ENCODE measurements around the gene NKIRAS1. TPM values are rescaled to one million over a fixed set of nuclear protein-coding genes. Genes with fewer than 3 reads are reported as not detected.
A peak's percentile ranks its signal among the peaks of the same experiment; 100 is the strongest.

Gene NKIRAS1
- polyA plus RNA-seq, 3 donors, result 0.69 to 2.0 (median 1.9) TPM

GRCh38 chr3:23845326-23846216, 71.2 kb downstream of the NKIRAS1 start:
- H2AFZ ChIP-seq (ENCODE audit: insufficient read depth, low read depth, low read length, poor library complexity, severe bottlenecking), result no peak overlapping the region
- no peaks in the 10 kb centered on the region for H3K36me3 ChIP-seq (replicated peaks in 1 of 2; ENCODE audit: control insufficient read depth in 1 of 2, insufficient read depth in 2 of 2, low read length in 2 of 2)
- H3K27ac Mint-ChIP-seq, result peak overlapping the region in 2 of 7 donors; percentile 3 to 33
- no peak overlapping the region for H3K4me2 ChIP-seq (replicated peaks; ENCODE audit: extremely low read depth, low read length, poor library complexity, severe bottlenecking)
- no peak for TF ChIP-seq CTCF (IDR thresholded peaks at IDR 0.05)
- no peak overlapping the region for H3K27ac ChIP-seq (ENCODE audit: low read depth in 1 of 2, low read length in 2 of 2)
- no peaks in the 10 kb centered on the region for H3K9me3 ChIP-seq (replicated peaks in 1 of 2; ENCODE audit: control insufficient read depth in 1 of 2, insufficient read depth in 1 of 2, low read length in 2 of 2)
- H3K9me3 Mint-ChIP-seq, result peaks cover 0 to 3% (median 0%) of the 10 kb centered on the region in 7 donors
- no peak for DNase-seq
- H3K4me3 ChIP-seq (replicated peaks in 1 of 3; ENCODE audit: low read depth in 2 of 3, low read length in 3 of 3), result no peak overlapping the region
- no peak overlapping the region for H3K9ac ChIP-seq (ENCODE audit: insufficient read depth, low read length, poor library complexity, severe bottlenecking)
- peaks cover 3 to 8% of the 10 kb centered on the region in 2 donors for H3K36me3 Mint-ChIP-seq
- peaks cover 99% of the 10 kb centered on the region for H4K20me1 ChIP-seq (ENCODE audit: insufficient read depth, low read length)
- H3K4me3 Mint-ChIP-seq, result no peak overlapping the region
- H3K79me2 ChIP-seq (ENCODE audit: insufficient read depth, low read length), result peaks cover 91% of the 10 kb centered on the region
- H3K4me1 ChIP-seq (ENCODE audit: control insufficient read depth in 1 of 2, insufficient read depth in 2 of 2, low read length in 2 of 2), result peaks cover 2 to 8% of the 10 kb centered on the region in 2 donors
- WGBS (ENCODE audit: insufficient coverage), result no CpG with 5 or more reads among the region's 5 CpGs
- H3K27me3 ChIP-seq (ENCODE audit: control insufficient read depth in 2 of 2, insufficient read depth in 2 of 2, low read length in 2 of 2), result no peaks in the 10 kb centered on the region
- peaks cover 10% of the 10 kb centered on the region for H3K4me1 Mint-ChIP-seq
- intact Hi-C loops (cut with micrococcal nuclease), result no loop called here
- H3K27me3 Mint-ChIP-seq (ENCODE audit: low read depth in 3 of 3), result no peaks in the 10 kb centered on the region

- Mint-ChIP-seq H3K4me1 (peaks cover 10% of the 10 kb centered on the region), H3K4me3 (no peak overlapping the region), H3K27ac (peak overlapping the region in 1 of 7 donors; percentile 4), H3K36me3 (peaks cover 3 to 8% of the 10 kb centered on the region in 2 donors), H3K9me3 (no peaks in the 10 kb centered on the region), H3K27me3 (ENCODE audit: low read depth in 3 of 3) (no peaks in the 10 kb centered on the region)
- Histone ChIP-seq H3K79me2 (ENCODE audit: insufficient read depth, low read length) (peaks cover 90% of the 10 kb centered on the region), H4K20me1 (ENCODE audit: insufficient read depth, low read length) (peaks cover 99% of the 10 kb centered on the region), H3K9ac (ENCODE audit: insufficient read depth, low read length, poor library complexity, severe bottlenecking) (no peak overlapping the region), H3K4me3 (replicated peaks in 1 of 3; ENCODE audit: low read depth in 2 of 3, low read length in 3 of 3) (no peak overlapping the region), H3K4me2 (replicated peaks; ENCODE audit: extremely low read depth, low read length, poor library complexity, severe bottlenecking) (no peak overlapping the region), H3K4me1 (ENCODE audit: control insufficient read depth in 1 of 2, insufficient read depth in 2 of 2, low read length in 2 of 2) (peaks cover 2 to 6% of the 10 kb centered on the region in 2 donors), H2AFZ (ENCODE audit: insufficient read depth, low read depth, low read length, poor library complexity, severe bottlenecking) (no peak overlapping the region), H3K27me3 (ENCODE audit: control insufficient read depth in 2 of 2, insufficient read depth in 2 of 2, low read length in 2 of 2) (no peaks in the 10 kb centered on the region), H3K36me3 (replicated peaks in 1 of 2; ENCODE audit: control insufficient read depth in 1 of 2, insufficient read depth in 2 of 2, low read length in 2 of 2) (no peaks in the 10 kb centered on the region), H3K27ac (ENCODE audit: low read depth in 1 of 2, low read length in 2 of 2) (no peak overlapping the region), H3K9me3 (replicated peaks in 1 of 2; ENCODE audit: control insufficient read depth in 1 of 2, insufficient read depth in 1 of 2, low read length in 2 of 2) (no peaks in the 10 kb centered on the region)
- intact Hi-C loops (cut with micrococcal nuclease), result no loop called here
- TF ChIP-seq CTCF (IDR thresholded peaks at IDR 0.05), result no peak
- WGBS (ENCODE audit: insufficient coverage), result no CpG with 5 or more reads among the region's 3 CpGs
- no peak for DNase-seq
These were observed 72.9 kb downstream of the NKIRAS1 start for GRCh38 chr3:23843869-23844268.

Other genes starting within 250 kb of the NKIRAS1 start
- gene UBE2E1, start 111.0 kb downstream of the NKIRAS1 start, polyA plus RNA-seq, result 10 to 100 TPM; 31.3 to 60.2 (median 34.6) TPM
- 1,000 to 10,000 TPM; 2,510 to 3,161 (median 2,781) TPM for gene RPL15, start 142 bp upstream of the NKIRAS1 start, polyA plus RNA-seq
- gene NR1D2, start 28.3 kb upstream of the NKIRAS1 start, polyA plus RNA-seq, result 1 to 10 TPM; 4.1 to 5.4 (median 5.3) TPM

Data from CD14-positive monocyte (primary cell).